ENCODE measurements around the gene SEMA4A.

SEMA4A gene

DNA sequence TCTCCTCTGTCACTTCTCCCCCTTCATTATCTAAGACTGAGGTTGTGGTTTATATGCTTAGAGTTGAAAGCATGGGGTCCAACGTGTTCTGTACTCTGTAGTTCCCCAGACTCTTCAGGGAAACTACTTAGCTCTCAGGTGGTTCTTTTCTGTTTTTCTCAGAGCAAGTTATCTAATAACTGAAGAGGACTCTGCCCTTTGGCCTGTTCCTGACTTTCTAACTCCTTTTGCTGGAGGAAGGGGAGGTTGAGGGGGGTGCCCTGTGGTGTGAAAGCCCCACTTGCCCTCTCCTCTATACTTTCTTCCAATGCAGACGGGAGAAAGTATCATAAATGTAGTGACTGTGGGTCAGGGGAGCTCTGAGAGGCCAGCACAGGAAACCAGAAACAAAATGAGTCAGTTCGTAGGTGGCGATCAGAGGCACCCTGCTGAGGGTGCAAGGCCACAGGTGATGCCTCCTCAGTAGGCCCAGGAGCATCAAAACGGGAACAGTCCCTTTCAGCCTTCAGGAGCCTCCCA, 45.5 kb downstream of the SEMA4A start:
- H3F3A ChIP-seq (ENCODE audit: control insufficient read depth, insufficient read depth): no peaks in the 10 kb centered on the region
- H3K4me3 ChIP-seq (ENCODE audit: low read length): no peak overlapping the region
- TF ChIP-seq EZH2phosphoT487 (IDR thresholded peaks at IDR 0.05; ENCODE audit: borderline replicate concordance, low read length): no peak
- H3K79me2 ChIP-seq (ENCODE audit: control insufficient read depth, low read length): peaks cover 81% of the 10 kb centered on the region
- H3K9me3 ChIP-seq (ENCODE audit: control insufficient read depth, insufficient read depth, low read length): no peaks in the 10 kb centered on the region
- H3K27me3 ChIP-seq (ENCODE audit: control insufficient read depth, low read length): no peaks in the 10 kb centered on the region
- H3K9me2 ChIP-seq (replicated peaks; ENCODE audit: control insufficient read depth, low read length): no peaks in the 10 kb centered on the region
- 0 out of 2 replicates have a peak, but pooled peaks cover 4% of the 10 kb centered on the region for H4K20me1 ChIP-seq (ENCODE audit: control insufficient read depth, insufficient read depth, low read depth, low read length)
- H3K27ac ChIP-seq (ENCODE audit: low read depth, low read length): no peak overlapping the region
- H3K4me1 ChIP-seq (ENCODE audit: control insufficient read depth, low read length): peaks cover 22% of the 10 kb centered on the region
- H3K36me3 ChIP-seq (ENCODE audit: control insufficient read depth, low read length): peaks cover 58% of the 10 kb centered on the region
- no peak overlapping the region for H3K4me2 ChIP-seq (ENCODE audit: low read length)

DNA sequence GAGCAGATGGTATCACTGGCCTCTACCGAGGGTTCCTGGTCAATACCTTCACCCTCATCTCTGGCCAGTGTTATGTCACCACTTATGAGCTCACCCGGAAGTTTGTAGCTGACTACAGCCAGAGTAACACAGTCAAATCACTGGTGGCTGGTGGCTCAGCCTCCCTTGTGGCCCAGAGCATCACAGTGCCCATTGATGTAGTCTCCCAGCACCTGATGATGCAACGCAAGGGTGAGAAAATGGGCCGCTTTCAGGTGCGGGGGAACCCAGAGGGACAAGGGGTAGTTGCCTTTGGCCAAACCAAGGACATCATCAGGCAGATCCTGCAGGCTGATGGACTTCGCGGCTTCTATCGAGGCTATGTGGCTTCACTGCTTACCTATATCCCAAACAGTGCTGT, 46.7 kb downstream of the SEMA4A start:
- peaks cover 17% of the 10 kb centered on the region for H3K4me1 ChIP-seq (ENCODE audit: control insufficient read depth, low read length)
- H4K20me1 ChIP-seq (ENCODE audit: control insufficient read depth, insufficient read depth, low read depth, low read length): 0 out of 2 replicates have a peak, but pooled peaks cover 4% of the 10 kb centered on the region
- H3K9me3 ChIP-seq (ENCODE audit: control insufficient read depth, insufficient read depth, low read length): no peaks in the 10 kb centered on the region
- peaks cover 77% of the 10 kb centered on the region for H3K79me2 ChIP-seq (ENCODE audit: control insufficient read depth, low read length)
- H3K4me2 ChIP-seq (ENCODE audit: low read length): no peak overlapping the region
- no peaks in the 10 kb centered on the region for H3F3A ChIP-seq (ENCODE audit: control insufficient read depth, insufficient read depth)
- H3K27me3 ChIP-seq (ENCODE audit: control insufficient read depth, low read length): no peaks in the 10 kb centered on the region
- H3K9me2 ChIP-seq (replicated peaks; ENCODE audit: control insufficient read depth, low read length): no peaks in the 10 kb centered on the region
- no peak for TF ChIP-seq EZH2phosphoT487 (IDR thresholded peaks at IDR 0.05; ENCODE audit: borderline replicate concordance, low read length)
- TF ChIP-seq, protein P1, sequence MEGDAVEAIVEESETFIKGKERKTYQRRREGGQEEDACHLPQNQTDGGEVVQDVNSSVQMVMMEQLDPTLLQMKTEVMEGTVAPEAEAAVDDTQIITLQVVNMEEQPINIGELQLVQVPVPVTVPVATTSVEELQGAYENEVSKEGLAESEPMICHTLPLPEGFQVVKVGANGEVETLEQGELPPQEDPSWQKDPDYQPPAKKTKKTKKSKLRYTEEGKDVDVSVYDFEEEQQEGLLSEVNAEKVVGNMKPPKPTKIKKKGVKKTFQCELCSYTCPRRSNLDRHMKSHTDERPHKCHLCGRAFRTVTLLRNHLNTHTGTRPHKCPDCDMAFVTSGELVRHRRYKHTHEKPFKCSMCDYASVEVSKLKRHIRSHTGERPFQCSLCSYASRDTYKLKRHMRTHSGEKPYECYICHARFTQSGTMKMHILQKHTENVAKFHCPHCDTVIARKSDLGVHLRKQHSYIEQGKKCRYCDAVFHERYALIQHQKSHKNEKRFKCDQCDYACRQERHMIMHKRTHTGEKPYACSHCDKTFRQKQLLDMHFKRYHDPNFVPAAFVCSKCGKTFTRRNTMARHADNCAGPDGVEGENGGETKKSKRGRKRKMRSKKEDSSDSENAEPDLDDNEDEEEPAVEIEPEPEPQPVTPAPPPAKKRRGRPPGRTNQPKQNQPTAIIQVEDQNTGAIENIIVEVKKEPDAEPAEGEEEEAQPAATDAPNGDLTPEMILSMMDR (IDR thresholded peaks at IDR 0.05; ENCODE audit: low read depth, low read length, poor library complexity, severe bottlenecking): no peak
- no peak overlapping the region for H3K4me3 ChIP-seq (ENCODE audit: low read length)
- peaks cover 55% of the 10 kb centered on the region for H3K36me3 ChIP-seq (ENCODE audit: control insufficient read depth, low read length)
- no peak overlapping the region for H3K27ac ChIP-seq (ENCODE audit: low read depth, low read length)

DNA sequence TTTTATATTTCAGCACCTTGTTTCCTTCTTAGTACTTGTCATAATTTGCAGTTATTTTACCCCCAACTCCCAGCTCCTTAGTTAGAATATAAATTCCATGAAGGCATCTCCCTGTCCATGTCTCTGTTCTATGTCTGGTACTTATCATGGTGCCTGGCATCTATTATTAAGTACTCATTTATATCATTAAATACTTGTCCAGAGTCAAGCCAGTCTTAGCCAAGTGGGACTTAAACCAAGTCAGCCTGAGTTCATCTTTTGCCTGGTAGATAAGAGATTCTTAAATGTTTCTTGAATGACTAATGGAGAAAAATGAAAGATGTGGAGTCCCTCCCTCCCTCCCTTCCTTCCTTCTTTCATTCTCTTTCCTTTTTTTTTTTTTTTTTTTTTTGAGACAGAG, 49.9 kb downstream of the SEMA4A start:
- Histone ChIP-seq H3K27me3 (ENCODE audit: control insufficient read depth, low read length) (no peaks in the 10 kb centered on the region), H3F3A (ENCODE audit: control insufficient read depth, insufficient read depth) (no peaks in the 10 kb centered on the region), H3K4me1 (ENCODE audit: control insufficient read depth, low read length) (peaks cover 4% of the 10 kb centered on the region; the same call in 1 of the 2 replicates), H3K27ac (ENCODE audit: low read depth, low read length) (no peak overlapping the region), H3K79me2 (ENCODE audit: control insufficient read depth, low read length) (peaks cover 53% of the 10 kb centered on the region), H3K36me3 (ENCODE audit: control insufficient read depth, low read length) (peaks cover 56% of the 10 kb centered on the region), H3K9me2 (replicated peaks; ENCODE audit: control insufficient read depth, low read length) (no peaks in the 10 kb centered on the region), H3K9me3 (ENCODE audit: control insufficient read depth, insufficient read depth, low read length) (no peaks in the 10 kb centered on the region), H3K4me2 (ENCODE audit: low read length) (no peak overlapping the region), H3K4me3 (ENCODE audit: low read length) (no peak overlapping the region), H4K20me1 (ENCODE audit: control insufficient read depth, insufficient read depth, low read depth, low read length) (0 out of 2 replicates have a peak, but pooled peaks cover 4% of the 10 kb centered on the region)
- TF ChIP-seq, protein P1 (IDR thresholded peaks at IDR 0.05; ENCODE audit: low read depth, low read length, poor library complexity, severe bottlenecking): no peak
- TF ChIP-seq EZH2phosphoT487 (IDR thresholded peaks at IDR 0.05; ENCODE audit: borderline replicate concordance, low read length): no peak

DNA sequence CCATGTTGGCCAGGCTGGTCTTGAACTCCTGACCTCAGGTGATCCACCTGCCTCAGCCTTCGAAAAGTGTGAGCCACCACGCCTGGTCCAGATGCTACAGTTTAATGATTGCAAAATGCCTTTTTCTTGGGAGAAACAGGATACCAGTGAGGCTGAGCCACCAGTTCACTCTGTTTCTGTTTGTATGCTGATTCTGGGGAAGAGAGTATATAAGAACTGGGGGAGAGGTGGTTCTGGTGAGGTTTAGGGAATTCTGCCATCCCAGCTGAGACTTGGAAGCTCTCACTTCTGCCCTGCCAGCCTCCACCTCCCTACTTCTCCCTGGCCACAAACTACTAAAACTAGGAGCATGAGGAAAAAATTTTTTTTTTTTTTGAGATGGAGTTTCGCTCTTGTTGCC, 51.3 kb downstream of the SEMA4A start:
- H3K4me1 ChIP-seq (ENCODE audit: control insufficient read depth, low read length): peaks cover 4% of the 10 kb centered on the region; the same call in 1 of the 2 replicates
- H3K79me2 ChIP-seq (ENCODE audit: control insufficient read depth, low read length): peaks cover 39% of the 10 kb centered on the region
- no peaks in the 10 kb centered on the region for H3K9me3 ChIP-seq (ENCODE audit: control insufficient read depth, insufficient read depth, low read length)
- no peak overlapping the region for H3K27ac ChIP-seq (ENCODE audit: low read depth, low read length)
- no peaks in the 10 kb centered on the region for H3K27me3 ChIP-seq (ENCODE audit: control insufficient read depth, low read length)
- 0 out of 2 replicates have a peak, but pooled peaks cover 4% of the 10 kb centered on the region for H4K20me1 ChIP-seq (ENCODE audit: control insufficient read depth, insufficient read depth, low read depth, low read length)
- peaks cover 57% of the 10 kb centered on the region for H3K36me3 ChIP-seq (ENCODE audit: control insufficient read depth, low read length)
- no peaks in the 10 kb centered on the region for H3K9me2 ChIP-seq (replicated peaks; ENCODE audit: control insufficient read depth, low read length)
- TF ChIP-seq, protein P1 (IDR thresholded peaks at IDR 0.05; ENCODE audit: low read depth, low read length, poor library complexity, severe bottlenecking): no peak
- no peak for TF ChIP-seq EZH2phosphoT487 (IDR thresholded peaks at IDR 0.05; ENCODE audit: borderline replicate concordance, low read length)
- no peak overlapping the region for H3K4me3 ChIP-seq (ENCODE audit: low read length)
- H3F3A ChIP-seq (ENCODE audit: control insufficient read depth, insufficient read depth): no peaks in the 10 kb centered on the region
- no peak overlapping the region for H3K4me2 ChIP-seq (ENCODE audit: low read length)

Measured in DOHH2 (cell line).